HG03135 (cell line): ENCODE measurements around the gene C5orf63.
A peak's percentile ranks its signal among the peaks of the same experiment; 100 is the strongest.
"Not testable (repeated sequence)": the region's sequence is repeated elsewhere in the genome, so short reads cannot be mapped to it uniquely, and the experiment has no call there.

Experiments used
- ATAC-seq: cut with Tn5 transposase; IDR thresholded peaks from one replicate; pipeline ENCODE4 v1.9.1; 2021; ENCODE audit warnings: mild to moderate bottlenecking, moderate library complexity; ENCODE audit not compliant: unreplicated experiment

C5orf63 gene

GRCh38 chr5:127038550-127038949 is 34.8 kb downstream of the C5orf63 start:
- no peak for ATAC-seq

GRCh38 chr5:127031863-127032232 is 41.5 kb downstream of the C5orf63 start:
- no peak for ATAC-seq

GRCh38 chr5:127031147-127031862 is 42.0 kb downstream of the C5orf63 start:
- ATAC-seq: peak; percentile 23

GRCh38 chr5:127030259-127031146 is 42.8 kb downstream of the C5orf63 start, which contains the start of gene MARCHF3:
Gene MARCHF3, minus strand, starts transcription at chr5:127030558. Its CDS starts 112,387 bp downstream, at chr5:126918171.
- peak; percentile 95 for ATAC-seq

GRCh38 chr5:127029581-127030258 is 43.6 kb downstream of the C5orf63 start:
- ATAC-seq: peak; percentile 28

- no peak for ATAC-seq
These were observed 44.4 kb downstream of the C5orf63 start for GRCh38 chr5:127028822-127029457.

- ATAC-seq: no peak
These were observed 45.8 kb downstream of the C5orf63 start for GRCh38 chr5:127027539-127027938.

- ATAC-seq: no peak
These were observed 47.1 kb downstream of the C5orf63 start for GRCh38 chr5:127026166-127026565.

- ATAC-seq: no peak
These were observed 47.8 kb downstream of the C5orf63 start for GRCh38 chr5:127025467-127025866.

- no peak for ATAC-seq
These were observed 48.5 kb downstream of the C5orf63 start for GRCh38 chr5:127024821-127025220.

GRCh38 chr5:127023552-127024191 is 49.6 kb downstream of the C5orf63 start:
- not testable (repeated sequence) for ATAC-seq

- ATAC-seq: no peak
These were observed 50.5 kb downstream of the C5orf63 start for GRCh38 chr5:127022846-127023245.

GRCh38 chr5:127019928-127020327 is 53.4 kb downstream of the C5orf63 start:
- no peak for ATAC-seq

- not testable (repeated sequence) for ATAC-seq
These were observed 56.6 kb downstream of the C5orf63 start for GRCh38 chr5:127016722-127017121.

GRCh38 chr5:127015716-127016115 is 57.6 kb downstream of the C5orf63 start:
- ATAC-seq: no peak

GRCh38 chr5:127014573-127014972 is 58.7 kb downstream of the C5orf63 start:
- peak; percentile 41 for ATAC-seq

- no peak for ATAC-seq
These were observed 59.9 kb downstream of the C5orf63 start for GRCh38 chr5:127013407-127013806.

GRCh38 chr5:127012916-127013315 is 60.4 kb downstream of the C5orf63 start:
- ATAC-seq: no peak

- ATAC-seq: peak; percentile 66
These were observed 61.2 kb downstream of the C5orf63 start for GRCh38 chr5:127011961-127012644.

- ATAC-seq: no peak
These were observed 62.1 kb downstream of the C5orf63 start for GRCh38 chr5:127011153-127011552.
